HG03135 (cell line): ENCODE data around the gene ADM.

ENCODE experiments used
- ATAC-seq: cut with Tn5 transposase; IDR thresholded peaks from one replicate; pipeline ENCODE4 v1.9.1; 2021; ENCODE audit warnings: mild to moderate bottlenecking, moderate library complexity; ENCODE audit not compliant: unreplicated experiment

Gene ADM

DNA sequence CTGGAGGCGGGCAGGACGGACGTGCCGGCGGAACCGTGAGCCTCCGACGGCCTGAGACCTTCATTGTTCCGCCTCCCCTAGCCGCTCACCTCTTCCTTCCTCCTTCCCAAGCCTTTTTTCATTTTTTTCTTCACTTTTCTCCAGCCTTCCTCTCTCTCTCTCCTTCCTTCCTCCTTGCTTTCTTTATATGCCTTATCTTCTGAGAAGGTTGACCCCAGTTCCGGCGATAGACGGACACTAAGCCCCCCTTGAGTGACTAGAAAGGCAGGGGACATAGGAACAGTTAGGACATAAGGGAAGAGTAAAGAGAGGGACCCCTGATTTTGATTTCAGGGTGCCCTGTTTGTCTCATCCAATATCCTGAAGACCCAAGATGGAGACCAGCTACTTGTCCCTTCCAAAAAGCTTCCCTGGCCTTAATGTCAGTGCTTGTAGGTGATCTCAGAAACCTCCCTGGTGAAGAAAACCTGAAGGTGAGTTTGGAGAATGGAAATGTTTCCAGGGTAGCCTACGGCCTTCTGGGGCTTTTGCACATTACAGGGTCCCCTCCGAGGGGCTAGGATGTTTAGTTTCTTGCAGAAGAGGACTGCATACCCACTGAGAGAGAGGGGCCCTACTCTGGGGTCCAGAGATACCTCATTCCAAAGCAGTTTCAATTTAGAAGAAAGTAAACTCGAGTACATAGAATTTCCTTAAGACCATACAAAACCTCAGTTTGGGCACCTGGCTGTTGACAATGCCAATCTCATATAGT, 3.5 kb downstream of the ADM start:
- ATAC-seq = no peak

DNA sequence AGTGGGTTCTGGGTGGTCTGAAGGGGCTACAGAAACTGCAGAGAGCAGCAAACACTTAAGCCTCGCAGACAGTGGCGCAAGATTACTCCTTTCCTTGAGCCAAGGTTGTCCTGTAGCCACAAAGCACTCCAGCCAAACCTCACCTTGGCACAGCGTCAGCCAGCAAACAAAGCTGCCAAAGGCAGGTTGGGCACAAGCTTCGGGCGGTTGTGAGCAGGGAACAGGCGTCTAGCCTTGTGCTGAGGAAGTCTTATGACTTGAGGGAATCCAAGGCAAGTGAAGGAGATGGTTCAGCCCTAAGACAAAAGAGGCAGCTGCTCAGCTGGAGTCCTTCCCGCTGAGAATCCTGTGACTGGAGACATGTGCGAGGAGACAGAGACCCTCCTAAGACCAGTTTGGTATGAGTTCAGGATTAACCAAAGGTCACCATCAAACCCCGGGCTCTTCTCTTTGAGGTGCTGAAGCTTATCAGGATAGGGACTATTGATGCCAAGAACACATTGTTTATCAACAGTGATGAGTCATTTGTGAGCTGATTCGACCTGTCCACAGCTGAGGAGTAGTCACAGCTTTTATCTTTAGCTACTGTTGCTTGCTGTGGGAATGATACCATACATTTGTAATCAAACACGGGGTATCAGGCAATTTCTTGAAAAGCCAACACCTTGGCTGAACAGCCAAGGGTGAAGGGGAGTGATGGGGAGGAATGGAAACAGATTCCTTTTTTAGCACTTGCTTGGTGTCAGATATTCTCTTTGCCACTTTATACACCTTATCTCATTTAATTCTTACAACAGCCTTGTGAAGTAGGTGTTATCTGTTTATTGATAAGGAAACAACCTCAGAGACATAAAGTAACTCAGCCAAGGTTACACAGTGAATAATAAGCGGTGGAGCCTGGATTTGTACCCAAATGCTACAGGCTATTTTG, 4.6 kb downstream of the ADM start:
- no peak for ATAC-seq

- no peak for ATAC-seq
These were observed 5.5 kb downstream of the ADM start for GRCh38 chr11:10310301-10310841.

DNA sequence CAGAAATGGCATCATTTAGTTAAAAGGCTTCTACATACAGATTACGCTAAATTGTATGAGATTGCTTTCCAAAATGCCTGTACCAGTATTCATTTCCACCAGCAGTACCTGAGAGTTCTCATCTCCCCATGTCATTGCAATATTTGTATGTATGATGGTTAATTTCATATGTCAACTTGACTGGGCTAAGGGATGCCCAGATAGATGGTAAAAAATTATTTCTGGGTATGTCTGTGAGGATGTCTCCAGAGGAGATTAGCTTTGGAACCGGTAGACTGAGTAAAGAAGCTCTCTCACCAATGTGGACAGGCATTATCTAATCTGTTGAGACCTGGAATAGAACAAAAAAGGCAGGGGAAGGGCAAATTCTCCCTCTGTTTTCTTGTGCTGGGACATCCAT, 6.9 kb downstream of the ADM start:
- ATAC-seq = no peak

- peak; percentile 80 for ATAC-seq
These were observed 9.6 kb downstream of the ADM start for GRCh38 chr11:10314199-10315072.

GRCh38 chr11:10315083-10315482, 10.2 kb downstream of the ADM start:
- ATAC-seq = no peak

- ATAC-seq = peak; percentile 9
These were observed 12.4 kb downstream of the ADM start for GRCh38 chr11:10317151-10317755.

DNA sequence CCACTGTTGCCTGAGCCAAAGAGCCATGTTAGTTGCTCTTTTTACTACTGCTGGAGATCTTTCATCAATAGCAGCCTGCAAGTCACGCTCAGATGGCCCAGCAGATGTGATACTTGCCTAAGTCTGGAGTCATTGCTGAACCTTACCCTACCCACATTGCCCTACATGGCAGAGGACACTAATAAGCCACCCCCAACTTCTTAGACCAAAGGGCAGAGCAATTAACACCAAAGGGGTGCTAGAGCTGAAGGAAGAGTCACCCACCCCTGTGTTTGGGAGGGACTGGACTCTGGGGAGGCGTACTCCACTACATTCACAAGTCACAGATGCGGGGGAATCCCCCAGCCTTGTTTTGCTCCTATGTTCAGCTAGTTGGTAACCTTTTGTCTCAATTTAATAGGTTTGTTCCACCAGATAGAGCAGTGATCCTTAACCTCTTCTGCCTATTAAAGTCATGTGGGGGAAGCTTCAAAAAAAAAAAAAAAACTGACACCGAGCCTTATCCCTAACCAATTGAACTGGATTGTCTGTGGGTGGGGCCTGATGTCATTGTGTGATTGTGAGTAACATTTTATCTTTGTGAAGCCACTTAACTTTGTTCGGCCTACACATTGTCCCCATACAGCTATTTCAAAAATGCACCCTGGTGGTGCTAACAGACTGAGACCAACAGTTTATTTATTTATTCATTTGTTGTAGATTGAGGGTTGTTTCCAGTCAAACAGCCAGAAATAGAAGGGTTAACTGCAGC, 13.1 kb downstream of the ADM start:
- peak; percentile 51 for ATAC-seq

DNA sequence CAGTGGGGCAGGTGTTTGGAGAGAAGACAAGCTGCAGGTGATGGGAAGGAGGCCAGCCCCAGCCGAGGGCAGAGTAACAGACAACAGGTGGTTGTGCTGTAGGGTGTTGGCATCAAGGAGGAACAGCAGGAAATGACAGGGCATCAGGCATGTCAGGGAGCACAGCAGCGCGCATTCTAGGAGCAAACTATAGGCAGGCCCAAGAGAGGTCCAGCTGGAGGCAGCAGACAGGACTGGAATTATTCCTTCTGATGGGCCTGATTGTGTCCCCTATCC, 13.6 kb downstream of the ADM start:
- no peak for ATAC-seq

GRCh38 chr11:10319702-10320558, 15.1 kb downstream of the ADM start:
- ATAC-seq = no peak

DNA sequence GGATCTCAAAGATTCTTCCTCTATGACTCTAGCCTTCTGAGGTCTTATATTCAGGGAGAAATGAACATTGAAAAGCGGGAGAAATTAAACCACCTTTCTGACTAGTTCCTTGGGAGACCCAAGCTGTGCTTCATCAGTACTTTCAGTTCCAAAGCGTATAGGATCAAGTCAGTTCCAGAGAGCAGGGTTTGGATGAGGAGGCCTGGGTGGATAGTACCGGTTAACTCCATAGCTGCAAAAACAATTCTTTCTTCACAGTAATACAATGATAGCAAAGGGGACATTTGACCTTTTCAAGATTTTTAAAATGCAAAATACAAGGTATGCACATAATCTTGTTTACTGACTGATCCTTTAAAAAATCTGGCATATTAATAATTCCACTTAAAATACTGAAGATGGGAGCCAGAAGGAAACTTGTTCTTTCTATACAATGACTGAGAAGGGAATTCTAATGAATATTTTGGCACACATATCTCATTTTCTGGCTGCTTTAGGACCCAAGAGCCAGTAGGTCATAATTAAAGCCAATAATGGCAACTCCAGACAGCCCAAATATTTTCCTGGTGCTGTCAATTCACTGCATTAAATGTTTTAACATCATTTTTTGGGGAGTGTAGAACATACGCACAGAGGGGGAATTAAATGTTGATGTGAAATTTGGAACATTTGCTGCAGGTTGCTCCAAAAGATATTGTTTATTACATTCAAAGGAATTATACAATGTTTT, 16.0 kb downstream of the ADM start:
- ATAC-seq = no peak

GRCh38 chr11:10322401-10322800, 17.5 kb downstream of the ADM start:
- ATAC-seq = no peak

GRCh38 chr11:10322830-10323792, 18.2 kb downstream of the ADM start:
- no peak for ATAC-seq

DNA sequence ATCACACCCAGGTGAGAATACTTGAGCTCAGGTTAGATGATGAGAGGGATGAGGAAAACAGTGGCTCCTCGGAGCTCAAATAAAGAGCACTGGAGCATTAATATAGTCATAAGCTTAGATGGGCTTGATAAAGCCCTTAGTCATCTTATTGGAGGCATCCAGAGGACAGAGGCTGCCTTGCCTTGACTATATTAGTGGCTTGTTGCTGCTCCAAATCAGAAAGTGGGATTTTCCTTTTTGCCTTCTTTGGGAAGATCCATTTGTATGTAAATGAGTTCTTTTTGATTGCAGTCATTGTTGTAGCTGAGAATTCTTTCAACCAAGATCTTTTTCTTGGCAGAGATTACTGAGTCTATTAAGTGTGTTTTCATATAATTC, 18.9 kb downstream of the ADM start:
- ATAC-seq = no peak

DNA sequence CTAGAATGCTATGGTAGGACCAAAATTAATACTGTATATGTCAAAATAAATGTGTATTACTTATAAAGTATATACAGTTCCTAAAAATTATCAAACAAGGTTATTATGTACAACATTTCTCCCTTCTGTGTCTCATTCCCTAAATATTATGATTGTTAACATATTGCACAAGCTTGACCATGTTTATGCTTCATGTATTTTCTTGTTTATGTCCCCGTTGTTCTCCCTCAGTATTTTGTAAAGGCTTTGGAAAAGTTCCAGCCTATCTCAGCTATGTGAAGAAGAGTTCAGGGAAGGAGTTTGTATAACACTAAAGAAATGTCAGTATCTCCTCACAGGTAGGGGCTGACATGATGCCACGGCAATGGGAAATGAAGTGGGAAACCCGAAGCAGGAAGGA, 19.6 kb downstream of the ADM start:
- no peak for ATAC-seq

GRCh38 chr11:10325277-10326011, 20.6 kb downstream of the ADM start:
- no peak for ATAC-seq
